Measurements from ENCODE around the gene FAM185A.

FAM185A gene

DNA sequence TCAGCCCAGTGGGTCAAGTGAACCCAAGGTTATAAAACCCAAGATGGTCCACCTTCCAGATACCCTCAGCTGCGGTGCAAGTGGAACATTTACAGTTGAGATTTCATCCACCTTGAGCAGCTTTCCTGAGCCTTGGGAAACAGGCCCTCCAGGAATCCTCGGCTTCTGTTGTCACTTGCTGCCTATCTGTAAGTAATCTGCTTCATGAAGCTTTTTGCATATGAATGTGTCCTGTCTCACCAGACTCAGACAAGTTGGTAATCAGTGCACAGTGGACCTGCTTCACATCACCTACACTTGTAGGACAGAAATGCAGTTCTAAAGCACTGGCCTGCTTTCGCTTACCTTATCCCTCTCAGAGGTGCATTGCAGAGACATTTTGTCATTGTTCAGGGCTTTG lies 80.3 kb downstream of the FAM185A start:
- H3K27ac ChIP-seq = no peak overlapping the region
- H3K36me3 ChIP-seq = no peaks in the 10 kb centered on the region
- no peak for DNase-seq
- H3K4me3 ChIP-seq (ENCODE audit: low read depth, low read length) = no peak overlapping the region
- TF ChIP-seq, protein P1, sequence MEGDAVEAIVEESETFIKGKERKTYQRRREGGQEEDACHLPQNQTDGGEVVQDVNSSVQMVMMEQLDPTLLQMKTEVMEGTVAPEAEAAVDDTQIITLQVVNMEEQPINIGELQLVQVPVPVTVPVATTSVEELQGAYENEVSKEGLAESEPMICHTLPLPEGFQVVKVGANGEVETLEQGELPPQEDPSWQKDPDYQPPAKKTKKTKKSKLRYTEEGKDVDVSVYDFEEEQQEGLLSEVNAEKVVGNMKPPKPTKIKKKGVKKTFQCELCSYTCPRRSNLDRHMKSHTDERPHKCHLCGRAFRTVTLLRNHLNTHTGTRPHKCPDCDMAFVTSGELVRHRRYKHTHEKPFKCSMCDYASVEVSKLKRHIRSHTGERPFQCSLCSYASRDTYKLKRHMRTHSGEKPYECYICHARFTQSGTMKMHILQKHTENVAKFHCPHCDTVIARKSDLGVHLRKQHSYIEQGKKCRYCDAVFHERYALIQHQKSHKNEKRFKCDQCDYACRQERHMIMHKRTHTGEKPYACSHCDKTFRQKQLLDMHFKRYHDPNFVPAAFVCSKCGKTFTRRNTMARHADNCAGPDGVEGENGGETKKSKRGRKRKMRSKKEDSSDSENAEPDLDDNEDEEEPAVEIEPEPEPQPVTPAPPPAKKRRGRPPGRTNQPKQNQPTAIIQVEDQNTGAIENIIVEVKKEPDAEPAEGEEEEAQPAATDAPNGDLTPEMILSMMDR (IDR thresholded peaks at IDR 0.05; ENCODE audit: low read depth, low read length) = no peak
- no peaks in the 10 kb centered on the region for H3K9me3 ChIP-seq (ENCODE audit: severe bottlenecking)
- H3K27me3 ChIP-seq (ENCODE audit: insufficient read depth, low read depth, severe bottlenecking) = no peaks in the 10 kb centered on the region

GRCh38 chr7:102830197-102830596 lies 81.4 kb downstream of the FAM185A start:
- TF ChIP-seq, protein P1 (IDR thresholded peaks at IDR 0.05; ENCODE audit: low read depth, low read length) = no peak
- no peak overlapping the region for H3K27ac ChIP-seq
- no peak for DNase-seq

DNA sequence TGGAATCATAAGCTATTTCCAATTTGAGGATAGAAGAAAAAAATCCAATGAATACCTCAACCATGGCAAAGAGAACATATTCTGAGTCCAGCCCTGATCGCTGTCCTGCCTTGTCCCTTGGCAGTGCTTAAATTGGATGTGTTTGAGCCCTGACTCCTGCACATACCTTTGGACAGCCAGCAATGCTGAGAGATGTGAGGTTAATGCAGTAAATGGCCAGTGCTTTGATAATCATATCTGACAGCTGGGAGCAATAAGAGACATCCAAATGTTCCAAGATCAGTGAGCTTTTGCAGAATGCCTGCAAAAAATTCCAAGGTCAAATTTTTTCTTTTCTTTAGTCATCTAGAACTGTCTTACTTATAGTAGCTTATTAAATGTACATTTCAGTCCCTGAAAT lies 83.9 kb downstream of the FAM185A start:
- no peaks in the 10 kb centered on the region for H3K36me3 ChIP-seq
- no peak for DNase-seq
- TF ChIP-seq, protein P1 (IDR thresholded peaks at IDR 0.05; ENCODE audit: low read depth, low read length) = no peak

More at GRCh38 chr7:102830197-102830596, 81.4 kb downstream of the FAM185A start:
- Histone ChIP-seq H3K9me3 (ENCODE audit: severe bottlenecking) (no peaks in the 10 kb centered on the region), H3K36me3 (no peaks in the 10 kb centered on the region), H3K4me3 (ENCODE audit: low read depth, low read length) (no peak overlapping the region), H3K27me3 (ENCODE audit: insufficient read depth, low read depth, severe bottlenecking) (no peaks in the 10 kb centered on the region)

DNA sequence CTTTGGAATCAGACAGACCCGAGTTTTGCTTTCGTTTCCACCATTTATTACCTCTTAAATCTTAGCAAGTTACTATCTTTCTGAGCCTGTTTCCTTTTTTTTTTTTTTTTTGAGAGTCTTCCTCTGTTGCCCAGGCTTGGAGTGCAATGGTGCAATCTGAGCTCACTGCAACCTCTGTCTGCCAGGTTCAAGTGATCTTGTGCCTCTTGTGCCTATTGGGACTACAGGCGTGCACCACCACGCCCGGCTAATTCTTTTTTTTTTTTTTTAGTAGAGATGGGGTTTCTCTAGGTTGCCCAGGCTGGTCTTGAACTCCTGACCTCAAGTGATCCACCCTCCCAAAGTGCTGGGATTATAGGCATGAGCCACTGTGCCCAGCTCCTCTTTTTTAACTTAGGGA lies 84.5 kb downstream of the FAM185A start:
- no peak for DNase-seq
- no peak overlapping the region for H3K4me3 ChIP-seq (ENCODE audit: low read depth, low read length)
- H3K27ac ChIP-seq = no peak overlapping the region
- no peaks in the 10 kb centered on the region for H3K9me3 ChIP-seq (ENCODE audit: severe bottlenecking)
- H3K36me3 ChIP-seq = no peaks in the 10 kb centered on the region
- H3K27me3 ChIP-seq (ENCODE audit: insufficient read depth, low read depth, severe bottlenecking) = no peaks in the 10 kb centered on the region
- TF ChIP-seq, protein P1 (IDR thresholded peaks at IDR 0.05; ENCODE audit: low read depth, low read length) = no peak

More for the DNA sequence above, 83.9 kb downstream of the FAM185A start:
- Histone ChIP-seq H3K27me3 (ENCODE audit: insufficient read depth, low read depth, severe bottlenecking) (no peaks in the 10 kb centered on the region), H3K27ac (no peak overlapping the region), H3K4me3 (ENCODE audit: low read depth, low read length) (no peak overlapping the region), H3K9me3 (ENCODE audit: severe bottlenecking) (no peaks in the 10 kb centered on the region)

DNA sequence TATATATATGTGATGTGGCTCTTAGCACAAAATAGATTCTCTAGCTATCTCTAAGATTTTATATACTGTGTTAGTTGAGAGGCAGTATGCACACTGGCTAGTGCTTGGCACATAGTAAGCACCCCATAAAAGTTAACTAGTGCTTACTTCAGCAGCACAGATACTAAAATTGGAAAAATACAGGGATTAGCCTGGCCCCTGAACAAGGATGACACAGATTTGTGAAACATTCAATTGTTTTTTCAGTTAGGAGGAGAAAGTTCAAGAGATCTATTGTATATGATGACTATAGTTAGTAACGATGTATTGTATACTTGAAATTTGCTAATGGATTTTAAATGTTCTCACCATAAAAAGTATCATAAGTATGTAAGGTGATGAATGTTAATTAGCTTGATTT lies 85.7 kb downstream of the FAM185A start:
- H3K27me3 ChIP-seq (ENCODE audit: insufficient read depth, low read depth, severe bottlenecking) = no peaks in the 10 kb centered on the region
- no peak overlapping the region for H3K4me3 ChIP-seq (ENCODE audit: low read depth, low read length)
- H3K36me3 ChIP-seq = no peaks in the 10 kb centered on the region
- TF ChIP-seq, protein P1 (IDR thresholded peaks at IDR 0.05; ENCODE audit: low read depth, low read length) = no peak
- H3K27ac ChIP-seq = no peak overlapping the region
- no peaks in the 10 kb centered on the region for H3K9me3 ChIP-seq (ENCODE audit: severe bottlenecking)
- no peak for DNase-seq

DNA sequence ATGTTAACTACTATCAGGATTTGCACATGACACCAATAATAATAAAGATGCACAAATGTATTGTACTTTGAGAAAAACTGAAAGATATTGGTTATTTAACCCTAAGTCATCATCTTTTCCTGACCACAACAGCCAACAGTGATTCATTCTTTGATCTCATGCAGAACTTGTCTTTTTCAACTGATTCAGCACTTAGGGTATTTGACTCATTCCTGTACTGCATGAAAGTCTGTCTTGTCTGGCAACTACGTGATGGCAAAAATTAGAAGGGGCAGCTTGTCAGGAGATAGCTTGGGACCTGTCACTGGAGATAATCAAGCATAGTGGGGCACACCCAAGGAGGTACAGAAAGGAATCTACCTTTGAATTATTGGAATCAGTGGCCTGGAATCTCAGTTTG lies 86.2 kb downstream of the FAM185A start:
- no peak overlapping the region for H3K4me3 ChIP-seq (ENCODE audit: low read depth, low read length)
- no peak for DNase-seq

More for the DNA sequence above, 86.2 kb downstream of the FAM185A start:
- no peaks in the 10 kb centered on the region for H3K27me3 ChIP-seq (ENCODE audit: insufficient read depth, low read depth, severe bottlenecking)
- no peaks in the 10 kb centered on the region for H3K36me3 ChIP-seq
- H3K27ac ChIP-seq = no peak overlapping the region
- TF ChIP-seq, protein P1 (IDR thresholded peaks at IDR 0.05; ENCODE audit: low read depth, low read length) = no peak
- H3K9me3 ChIP-seq (ENCODE audit: severe bottlenecking) = no peaks in the 10 kb centered on the region
